WERI-Rb-1 (cell line): ENCODE results near the gene ZNF627.
"Not testable (repeated sequence)": the region's sequence is repeated elsewhere in the genome, so short reads cannot be mapped to it uniquely, and the experiment has no call there.

ENCODE experiments used
- DNase-seq: peaks from one replicate; pipeline ENCODE4 v3.0.0-alpha.2; 2020
- H3K27ac ChIP-seq: fragments of 250-450 bp; sonication (Bioruptor Pico); 2 replicates; pipeline ENCODE4 v1.5.1; 2020; ENCODE audit warnings: mild to moderate bottlenecking, moderate library complexity
- H3K27me3 ChIP-seq: fragments of 250-450 bp; sonication (Bioruptor Pico); 2 replicates; pipeline ENCODE4 v1.5.1; 2021; ENCODE audit warnings: mild to moderate bottlenecking, low read depth, moderate library complexity; ENCODE audit not compliant: insufficient read depth, severe bottlenecking
- H3K36me3 ChIP-seq: fragments of 250-450 bp; sonication (Bioruptor Pico); 2 replicates; pipeline ENCODE4 v1.5.1; 2020; ENCODE audit warnings: mild to moderate bottlenecking, moderate library complexity
- H3K4me3 ChIP-seq: 2 replicates; pipeline ENCODE4 v1.5.1; 2011; ENCODE audit warnings: low read depth, mild to moderate bottlenecking, control low read depth, low read length
- H3K9me3 ChIP-seq: fragments of 250-450 bp; sonication (Bioruptor Pico); 2 replicates; pipeline ENCODE4 v1.5.1; 2021; ENCODE audit warnings: mild to moderate bottlenecking, moderate library complexity; ENCODE audit not compliant: severe bottlenecking
- TF ChIP-seq, protein P1 (sequence below): IDR thresholded peaks from 2 replicates; pipeline ENCODE4 v1.5.1; 2011; ENCODE audit warnings: low read depth, mild to moderate bottlenecking, control low read depth, inconsistent platforms, low read length

The ZNF627 gene

DNA sequence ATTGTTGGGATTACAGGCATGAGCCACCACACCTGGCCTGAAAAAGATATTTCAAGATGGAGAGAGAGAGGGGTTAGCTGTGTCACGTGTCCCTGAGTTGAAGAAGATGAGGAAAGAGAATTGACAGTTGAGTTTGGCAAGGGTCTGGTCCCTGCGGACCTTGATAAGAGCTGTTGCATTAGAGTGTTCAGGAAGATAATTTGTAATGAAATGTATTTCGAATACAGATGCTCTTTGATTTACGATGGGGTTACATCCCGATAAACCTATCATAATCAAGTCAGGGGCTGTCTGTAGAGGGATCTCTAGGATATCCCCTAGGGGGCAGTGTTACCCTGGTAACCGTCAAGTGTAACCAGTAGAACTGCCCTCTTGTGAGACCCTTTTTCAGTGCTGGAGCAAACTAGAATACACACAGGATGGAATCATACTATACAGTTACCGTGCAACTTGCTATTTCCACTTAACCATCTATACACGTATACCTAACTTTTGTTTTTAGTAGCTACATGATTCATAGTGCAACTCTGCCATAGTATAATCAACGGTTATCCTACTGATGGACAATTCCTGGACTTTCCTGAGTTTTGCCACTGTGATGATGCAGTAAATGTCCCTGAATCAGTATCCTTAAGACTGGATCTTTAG lies 36.8 kb upstream of the ZNF627 start:
- DNase-seq = peak; percentile 79
- Histone ChIP-seq H3K36me3 (peaks cover 10% of the 10 kb centered on the region), H3K27ac (no peak overlapping the region), H3K27me3 (no peaks in the 10 kb centered on the region), H3K4me3 (no peak overlapping the region), H3K9me3 (no peaks in the 10 kb centered on the region)
- TF ChIP-seq, protein P1, sequence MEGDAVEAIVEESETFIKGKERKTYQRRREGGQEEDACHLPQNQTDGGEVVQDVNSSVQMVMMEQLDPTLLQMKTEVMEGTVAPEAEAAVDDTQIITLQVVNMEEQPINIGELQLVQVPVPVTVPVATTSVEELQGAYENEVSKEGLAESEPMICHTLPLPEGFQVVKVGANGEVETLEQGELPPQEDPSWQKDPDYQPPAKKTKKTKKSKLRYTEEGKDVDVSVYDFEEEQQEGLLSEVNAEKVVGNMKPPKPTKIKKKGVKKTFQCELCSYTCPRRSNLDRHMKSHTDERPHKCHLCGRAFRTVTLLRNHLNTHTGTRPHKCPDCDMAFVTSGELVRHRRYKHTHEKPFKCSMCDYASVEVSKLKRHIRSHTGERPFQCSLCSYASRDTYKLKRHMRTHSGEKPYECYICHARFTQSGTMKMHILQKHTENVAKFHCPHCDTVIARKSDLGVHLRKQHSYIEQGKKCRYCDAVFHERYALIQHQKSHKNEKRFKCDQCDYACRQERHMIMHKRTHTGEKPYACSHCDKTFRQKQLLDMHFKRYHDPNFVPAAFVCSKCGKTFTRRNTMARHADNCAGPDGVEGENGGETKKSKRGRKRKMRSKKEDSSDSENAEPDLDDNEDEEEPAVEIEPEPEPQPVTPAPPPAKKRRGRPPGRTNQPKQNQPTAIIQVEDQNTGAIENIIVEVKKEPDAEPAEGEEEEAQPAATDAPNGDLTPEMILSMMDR = peak; percentile 76

DNA sequence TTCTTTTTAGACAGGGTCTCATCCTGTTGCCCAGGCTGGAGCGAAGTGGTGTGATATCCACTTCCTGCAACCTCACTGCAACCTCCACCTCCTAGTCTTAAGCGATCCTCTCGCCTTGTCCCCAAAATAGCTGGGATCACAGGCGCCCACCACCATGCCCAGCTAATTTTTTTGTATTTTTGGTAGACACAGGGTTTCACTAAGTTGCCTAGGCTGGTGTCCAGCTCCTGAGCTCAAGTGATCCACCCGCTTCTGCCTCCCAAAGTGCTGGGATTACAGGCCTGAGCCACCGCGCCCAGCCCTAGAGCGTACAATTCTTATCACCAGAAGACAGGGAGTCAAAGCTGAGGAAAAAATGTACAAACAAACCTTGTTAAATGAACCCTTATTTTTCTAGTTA lies 33.8 kb upstream of the ZNF627 start:
- TF ChIP-seq, protein P1 = no peak
- no peaks in the 10 kb centered on the region for H3K9me3 ChIP-seq
- H3K4me3 ChIP-seq = no peak overlapping the region
- no peak overlapping the region for H3K27ac ChIP-seq
- no peak for DNase-seq
- H3K36me3 ChIP-seq = no peaks in the 10 kb centered on the region
- H3K27me3 ChIP-seq = no peaks in the 10 kb centered on the region

DNA sequence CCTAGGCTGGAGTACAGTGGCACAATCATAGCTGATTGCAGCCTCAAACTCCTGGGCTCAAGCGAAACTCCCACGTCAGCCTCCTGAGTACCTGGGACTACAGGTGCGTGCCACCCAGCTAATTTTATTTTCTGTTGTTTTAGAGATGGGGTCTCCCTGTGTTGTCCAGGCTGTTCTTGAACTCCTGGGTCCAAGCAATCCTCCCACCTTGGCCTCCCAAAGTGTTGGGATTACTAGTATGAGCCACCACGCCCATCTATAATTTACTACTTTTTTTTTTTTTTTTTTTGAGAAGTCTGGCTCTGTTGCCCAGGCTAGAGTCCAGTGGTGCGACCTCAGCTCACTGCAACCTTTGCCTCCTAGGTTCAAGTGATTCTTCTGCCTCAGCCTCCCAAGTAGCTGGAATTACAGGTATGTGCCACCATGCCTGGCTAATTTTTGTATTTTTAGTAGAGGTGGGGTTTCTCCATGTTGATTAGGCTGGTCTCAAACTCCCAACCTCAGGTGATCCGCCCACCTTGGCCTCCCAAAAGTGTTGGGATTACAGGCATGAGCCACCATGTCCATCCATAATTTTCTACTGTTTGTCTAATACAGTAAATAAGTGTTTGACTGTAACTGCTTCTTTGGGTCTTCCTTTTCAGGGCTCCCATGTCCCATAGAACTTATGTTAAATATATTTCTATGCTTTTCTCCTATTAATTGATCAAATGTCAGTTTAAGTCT lies 33.0 kb upstream of the ZNF627 start:
- H3K27me3 ChIP-seq, H3K27ac ChIP-seq, H3K4me3 ChIP-seq, H3K9me3 ChIP-seq, H3K36me3 ChIP-seq, DNase-seq: not testable (repeated sequence)

DNA sequence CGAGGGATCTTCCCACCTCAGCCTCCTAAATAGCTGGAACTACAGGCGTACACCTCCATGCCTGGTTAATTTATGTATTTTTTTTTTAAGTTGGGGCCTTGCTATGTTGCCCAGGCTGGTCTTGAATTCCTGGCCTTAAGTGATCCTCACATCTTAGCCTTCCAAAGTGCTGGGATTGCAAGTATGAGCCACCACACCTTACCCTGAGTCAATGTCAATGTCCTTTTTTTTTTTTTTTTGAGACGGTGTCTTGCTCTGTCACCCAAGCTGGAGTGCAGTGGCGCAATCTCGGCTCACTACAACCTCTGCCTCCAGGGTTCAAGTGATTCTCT lies 31.7 kb upstream of the ZNF627 start:
- H3K27me3 ChIP-seq, H3K27ac ChIP-seq, H3K4me3 ChIP-seq: not testable (repeated sequence)

DNA sequence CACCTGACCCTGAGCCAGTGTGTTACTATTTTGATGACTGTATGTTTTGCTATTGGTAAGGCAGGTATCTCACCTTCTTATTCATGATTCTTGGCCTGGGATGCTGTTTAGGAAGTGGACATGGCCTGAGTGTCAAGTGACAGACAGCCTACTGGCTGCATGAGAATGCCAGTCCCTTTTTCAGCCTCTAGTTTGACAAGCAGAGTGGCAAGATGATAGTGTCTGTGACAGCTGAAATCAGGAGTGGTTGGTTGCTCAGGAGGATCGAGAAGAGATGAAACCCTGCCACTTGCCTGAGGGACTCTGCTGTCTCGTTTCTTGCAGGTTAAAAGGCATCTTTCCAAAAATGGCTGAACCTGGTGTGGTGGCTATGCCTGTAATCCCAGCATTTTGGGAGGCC lies 31.1 kb upstream of the ZNF627 start:
- H3K9me3 ChIP-seq = no peaks in the 10 kb centered on the region
- TF ChIP-seq, protein P1 = no peak
- H3K27me3 ChIP-seq = no peaks in the 10 kb centered on the region
- DNase-seq = no peak
- H3K27ac ChIP-seq = no peak overlapping the region
- H3K36me3 ChIP-seq = no peaks in the 10 kb centered on the region
- no peak overlapping the region for H3K4me3 ChIP-seq

More for the DNA sequence above, 31.7 kb upstream of the ZNF627 start:
- DNase-seq, H3K36me3 ChIP-seq, H3K9me3 ChIP-seq: not testable (repeated sequence)

DNA sequence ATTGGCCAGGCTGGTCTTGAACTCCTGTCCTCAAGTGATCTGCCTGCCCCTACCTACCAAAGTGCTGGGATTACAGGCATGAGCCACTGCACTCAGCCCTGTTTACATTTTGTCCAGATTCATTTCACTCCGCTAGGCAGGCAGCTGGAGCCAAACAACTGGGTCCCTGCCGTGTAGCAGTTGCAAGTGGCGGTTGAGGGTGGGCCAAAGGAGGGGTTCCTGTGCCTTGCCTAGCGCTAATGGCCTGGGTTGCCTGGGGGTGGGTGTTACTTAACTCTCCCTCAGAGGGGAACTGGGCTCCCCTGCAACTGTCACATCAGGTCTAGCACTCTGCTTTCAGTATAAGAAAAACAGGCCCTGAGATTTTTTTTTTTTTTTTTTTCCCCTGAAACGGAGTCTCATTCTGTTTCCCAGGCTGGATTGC lies 27.2 kb upstream of the ZNF627 start:
- TF ChIP-seq, protein P1 = no peak
- Histone ChIP-seq H3K4me3 (no peak overlapping the region), H3K27ac (no peak overlapping the region), H3K9me3 (no peaks in the 10 kb centered on the region), H3K27me3 (no peaks in the 10 kb centered on the region), H3K36me3 (no peaks in the 10 kb centered on the region)
- DNase-seq = no peak

DNA sequence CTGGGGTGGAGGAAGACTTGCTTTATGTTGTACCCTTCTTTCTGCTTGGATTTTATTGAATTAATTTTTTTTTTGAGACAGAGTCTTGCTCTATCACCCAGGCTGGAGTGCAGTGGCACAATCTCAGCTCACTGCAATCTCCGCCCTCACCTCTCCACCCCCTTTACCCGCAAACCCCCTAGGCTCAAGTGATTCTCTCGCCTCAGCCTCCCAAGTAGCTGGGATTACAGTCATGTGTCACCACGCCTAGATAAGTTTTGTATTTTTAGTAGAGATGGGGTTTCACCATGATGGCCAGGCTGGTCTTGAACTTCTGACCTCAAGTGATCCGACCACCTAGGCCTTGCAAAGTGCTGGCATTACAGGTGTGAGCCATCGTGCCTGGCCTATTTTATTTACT lies 23.9 kb upstream of the ZNF627 start:
- DNase-seq, H3K9me3 ChIP-seq, H3K27ac ChIP-seq, H3K4me3 ChIP-seq, H3K36me3 ChIP-seq, H3K27me3 ChIP-seq: not testable (repeated sequence)

DNA sequence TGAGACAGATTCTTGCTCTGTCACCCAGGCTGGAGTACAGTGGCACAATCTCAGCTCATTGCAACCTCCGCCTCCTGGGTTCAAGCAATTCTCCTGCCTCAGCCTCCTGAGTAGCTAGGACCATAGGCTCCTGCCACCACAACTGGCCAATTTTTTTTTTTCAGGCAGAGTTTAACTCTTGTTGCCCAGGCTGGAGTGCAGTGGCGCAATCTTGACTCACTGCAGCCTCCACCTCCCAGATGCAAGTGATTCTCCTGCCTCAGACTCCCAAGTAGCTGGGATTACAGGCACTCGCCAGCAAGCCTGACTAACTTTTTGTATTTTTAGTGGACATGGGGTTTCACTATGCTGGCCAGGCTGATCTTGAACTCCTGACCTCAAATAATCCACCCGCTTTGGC lies 23.5 kb upstream of the ZNF627 start:
- H3K36me3 ChIP-seq, H3K4me3 ChIP-seq, DNase-seq, H3K9me3 ChIP-seq, H3K27me3 ChIP-seq, H3K27ac ChIP-seq: not testable (repeated sequence)
